IMR-90 (cell line): Measurements from ENCODE around the gene DCAF11. TPM values are rescaled to one million over a fixed set of nuclear protein-coding genes. Genes with fewer than 3 reads are reported as not detected.

Experiments used
- ATAC-seq: fragments of 200-7000 bp; cut with Tn5 transposase; 2 replicates; pipeline ENCODE4 v1.9.1; 2020; ENCODE audit warnings: low read depth, mild to moderate bottlenecking, moderate library complexity
- BruUV-seq: library from RNA; stranded (reverse); fragments of 400-500 nt; replicated peaks from 2 replicates; lab custom pipeline; 2021; lab: Mats Ljungman, UMichigan
- CTCF ChIA-PET: fragments of 300-600 bp; formaldehyde crosslinking; extraction: SDS; loops from one replicate; lab custom pipeline; 2021; ENCODE audit warnings: antibody characterized with exemption; lab: Yijun Ruan, JAX
- POLR2A ChIA-PET: fragments of 300-600 bp; sonication (Branson Sonifier 250); formaldehyde crosslinking; loops from one replicate; lab custom pipeline; 2022; ENCODE audit warnings: antibody characterized with exemption; ENCODE audit not compliant: unreplicated experiment; lab: Charles Lee
- DNase-seq: peaks from one replicate; pipeline ENCODE4 v3.0.0; 2013
- H2AFZ ChIP-seq: replicated peaks from 2 replicates; pipeline ENCODE3; 2013; ENCODE audit warnings: low read length, mild to moderate bottlenecking; ENCODE audit not compliant: poor library complexity
- H2AK5ac ChIP-seq: 2 replicates; pipeline ENCODE4 v1.6.1; 2013; ENCODE audit warnings: low read depth, low read length, inconsistent platforms
- H2AK9ac ChIP-seq: replicated peaks from 2 replicates; pipeline ENCODE3; 2013; ENCODE audit warnings: mild to moderate bottlenecking, low read depth, low read length, moderate library complexity; ENCODE audit not compliant: poor library complexity
- H2BK120ac ChIP-seq: 2 replicates; pipeline ENCODE4 v1.6.1; 2013; ENCODE audit warnings: low read depth, low read length, inconsistent platforms
- H2BK15ac ChIP-seq: 3 replicates; pipeline ENCODE4 v1.6.1; 2013; ENCODE audit warnings: low read depth, low read length, inconsistent platforms
- H2BK20ac ChIP-seq: 2 replicates; pipeline ENCODE4 v1.6.1; 2013; ENCODE audit warnings: low read depth, mild to moderate bottlenecking, inconsistent platforms, low read length, moderate library complexity
- H2BK5ac ChIP-seq: 2 replicates; pipeline ENCODE4 v1.6.1; 2013; ENCODE audit warnings: mild to moderate bottlenecking, low read depth, low read length, inconsistent platforms; ENCODE audit not compliant: poor library complexity, severe bottlenecking
- H3K14ac ChIP-seq: replicated peaks from 2 replicates; pipeline ENCODE4 v1.6.1; 2013; ENCODE audit warnings: low read depth, low read length, inconsistent platforms
- H3K18ac ChIP-seq: 2 replicates; pipeline ENCODE4 v1.6.1; 2013; ENCODE audit warnings: low read depth, low read length, control low read depth
- H3K23ac ChIP-seq: 2 replicates; pipeline ENCODE4 v1.6.1; 2013; ENCODE audit warnings: low read depth, low read length, inconsistent platforms
- H3K27ac ChIP-seq: 2 replicates; pipeline ENCODE4 v1.5.1; 2013; ENCODE audit warnings: mild to moderate bottlenecking, control low read depth, low read length; ENCODE audit not compliant: insufficient read depth
- H3K27me3 ChIP-seq: 2 replicates; pipeline ENCODE4 v1.6.1; 2013; ENCODE audit warnings: low read length; ENCODE audit not compliant: control insufficient read depth, insufficient read depth
- H3K36me3 ChIP-seq: 2 replicates; pipeline ENCODE4 v1.6.1; 2013; ENCODE audit warnings: low read length, mixed read lengths; ENCODE audit not compliant: control insufficient read depth, insufficient read depth
- H3K4ac ChIP-seq: 2 replicates; pipeline ENCODE4 v1.6.1; 2013; ENCODE audit warnings: low read depth, low read length, inconsistent platforms
- H3K4me1 ChIP-seq: 2 replicates; pipeline ENCODE4 v1.6.1; 2013; ENCODE audit warnings: low read length, mixed read lengths; ENCODE audit not compliant: control insufficient read depth, insufficient read depth
- H3K4me2 ChIP-seq: 2 replicates; pipeline ENCODE4 v1.6.1; 2013; ENCODE audit warnings: low read depth, mild to moderate bottlenecking, control low read depth, low read length, moderate library complexity
- H3K4me3 ChIP-seq: 2 replicates; pipeline ENCODE4 v1.5.1; 2013; ENCODE audit warnings: low read depth, mild to moderate bottlenecking, control low read depth, low read length, moderate library complexity; ENCODE audit not compliant: insufficient read depth
- H3K56ac ChIP-seq: 2 replicates; pipeline ENCODE4 v1.6.1; 2013; ENCODE audit warnings: low read length, inconsistent platforms; ENCODE audit not compliant: insufficient read depth; ENCODE audit errors: extremely low read depth
- H3K79me1 ChIP-seq, 2 experiments: 2 replicates each; pipeline ENCODE4 v1.6.1; 2013; ENCODE audit warnings: low read length in 2 of 2, inconsistent platforms in 1 of 2, low read depth in 1 of 2
- H3K9ac ChIP-seq: 2 replicates; pipeline ENCODE4 v1.6.1; 2013; ENCODE audit warnings: low read depth, low read length, control low read depth
- H3K9me1 ChIP-seq: 2 replicates; pipeline ENCODE4 v1.6.1; 2013; ENCODE audit warnings: low read length, inconsistent platforms; ENCODE audit not compliant: insufficient read depth
- H3K9me3 ChIP-seq: 2 replicates; pipeline ENCODE4 v1.6.1; 2013; ENCODE audit warnings: low read length; ENCODE audit not compliant: control insufficient read depth, insufficient read depth
- H4K20me1 ChIP-seq: 2 replicates; pipeline ENCODE4 v1.6.1; 2013; ENCODE audit warnings: low read length, inconsistent platforms; ENCODE audit not compliant: insufficient read depth
- H4K5ac ChIP-seq: 2 replicates; pipeline ENCODE4 v1.6.1; 2013; ENCODE audit warnings: mild to moderate bottlenecking, low read depth, low read length, control low read depth
- H4K8ac ChIP-seq, 2 experiments: 2 replicates each; pipeline ENCODE4 v1.6.1; 2013; ENCODE audit warnings: low read depth in 2 of 2, low read length in 2 of 2, control low read depth in 1 of 2, inconsistent platforms in 1 of 2
- H4K91ac ChIP-seq: 2 replicates; pipeline ENCODE4 v1.6.1; 2013; ENCODE audit warnings: low read depth, low read length, inconsistent platforms; ENCODE audit not compliant: insufficient read depth
- BHLHE40 ChIP-seq: fragments of 150-350 bp; IDR thresholded peaks from 2 replicates; pipeline ENCODE4 v1.6.1; 2016; ENCODE audit warnings: mild to moderate bottlenecking, low read depth, low read length
- CHD1 ChIP-seq: IDR thresholded peaks from 2 replicates; pipeline ENCODE4 v1.6.1; 2012; ENCODE audit warnings: low read depth, low read length, improper control_type of control experiment
- WGBS, 2 experiments: methylation state at CpG; one replicate each; pipeline versions ENCODE4 v1.1.5 to v1.1.7; 2013; ENCODE audit warnings: missing lambda C conversion rate in 2 of 2; ENCODE audit not compliant: insufficient read length in 1 of 2; ENCODE audit errors: extremely low coverage in 2 of 2; 5-methylcytosine and 5-hydroxymethylcytosine counted together
- dilution Hi-C: fragments of 300-500 bp; cut with HindIII; formaldehyde crosslinking; loops from one replicate; pipeline ENCODE4 v1.14.3; 2018; ENCODE audit warnings: low sequenced_read_pairs; ENCODE audit not compliant: unreplicated experiment
- in situ Hi-C: fragments of 300-500 bp; cut with MboI; formaldehyde crosslinking; loops from 3 replicates; pipeline ENCODE4 v1.14.3; 2019; ENCODE audit warnings: low sequenced_read_pairs, inconsistent platforms, mixed read lengths
- intact Hi-C: fragments of 100-400 bp; cut with micrococcal nuclease; formaldehyde crosslinking; loops from 2 replicates; pipeline ENCODE4 v1.10.0; 2022
- polyA plus RNA-seq, 3 experiments: library from polyadenylated mRNA; depleted of rRNA; stranded (reverse); fragments of >200 nt; gene quantifications; 2 replicates each; pipeline ENCODE4 v1.2.3, GENCODE V29; 2012; ENCODE audit warnings: low replicate concordance in 1 of 3
- total RNA-seq: library from RNA; depleted of rRNA; stranded (reverse); fragments of >200 nt; gene quantifications from 2 replicates; pipeline ENCODE4 v1.2.3, GENCODE V29; 2012

The DCAF11 gene
- total and polyA plus RNA-seq, 2 of the 4 experiments (the other 2 are of a cell fraction), result 21.0 to 52.0 TPM

GRCh38 chr14:24070285-24071143 is 44.1 kb upstream of the DCAF11 start:
- no peaks in the 10 kb centered on the region for H3K36me3 ChIP-seq
- H4K91ac ChIP-seq, result no peak overlapping the region
- H4K20me1 ChIP-seq, result no peaks in the 10 kb centered on the region
- TF ChIP-seq CHD1 (no peak), BHLHE40 (no peak)
- in situ Hi-C loops (no loop called here), intact Hi-C loops (no loop called here), dilution Hi-C loops (no loop called here)
- no peak overlapping the region for H3K23ac ChIP-seq
- ChIA-PET CTCF (interaction anchor here (1.7 kb wide), 1 partner anchor 38 kb away, joined by 5 read pairs; no protein-coding TSS in a partner anchor), POLR2A (no interaction called here)
- no peak overlapping the region for H2BK20ac ChIP-seq
- peaks cover 72% of the 10 kb centered on the region for H3K27me3 ChIP-seq
- no peak overlapping the region for H3K4ac ChIP-seq
- no peak overlapping the region for H4K8ac ChIP-seq
- no peak overlapping the region for H3K18ac ChIP-seq
- no peak overlapping the region for H3K56ac ChIP-seq
- BruUV-seq, result no TSS peak
- H3K27ac ChIP-seq, result no peak overlapping the region
- H2BK15ac ChIP-seq, result no peak overlapping the region
- 55% methylated on average over 2 of the region's 10 CpGs; no CpG with 5 or more reads in 1 of the 2 experiments for WGBS, 2 experiments
- H2AK5ac ChIP-seq, result no peak overlapping the region
- H2AK9ac ChIP-seq, result no peak overlapping the region
- H3K4me3 ChIP-seq, result no peak overlapping the region
- H3K9ac ChIP-seq, result no peak overlapping the region
- H3K14ac ChIP-seq, result no peak overlapping the region
- no peak overlapping the region for H2AFZ ChIP-seq
- H3K4me2 ChIP-seq, result no peak overlapping the region
- no peak for ATAC-seq
- DNase-seq, result no peak
- no peaks in the 10 kb centered on the region for H3K9me1 ChIP-seq
- no peak overlapping the region for H2BK120ac ChIP-seq
- no peak overlapping the region for H4K5ac ChIP-seq
- H2BK5ac ChIP-seq, result no peak overlapping the region
- H3K79me1 ChIP-seq, result no peaks in the 10 kb centered on the region
- no peaks in the 10 kb centered on the region for H3K9me3 ChIP-seq
- H3K4me1 ChIP-seq, result no peaks in the 10 kb centered on the region
